Tongue (tissue), 2 donors: ENCODE data around the gene RAPGEF4. TPM values are rescaled to one million over a fixed set of nuclear protein-coding genes. Genes with fewer than 3 reads are reported as not detected.

Experiments
- DNase-seq: peaks from one replicate; pipeline ENCODE4 v3.0.0-alpha.2; 2015
- total RNA-seq: library from RNA; depleted of rRNA; stranded (reverse); fragments of >200 nt; gene quantifications from one replicate; pipeline ENCODE4 v1.2.3, GENCODE V29; 2014

The RAPGEF4 gene
- total RNA-seq, 1 donor from 2014 or later = 11.3 TPM

GRCh38 chr2:172997031-172997430 is 261.4 kb downstream of the RAPGEF4 start:
- DNase-seq = no peak

GRCh38 chr2:172998547-172999272 is 263.1 kb downstream of the RAPGEF4 start:
- DNase-seq = no peak

- DNase-seq = no peak
These were observed 264.2 kb downstream of the RAPGEF4 start for GRCh38 chr2:172999641-173000386.

GRCh38 chr2:173001664-173002604 is 266.3 kb downstream of the RAPGEF4 start:
- no peak for DNase-seq

- peak; percentile 15 for DNase-seq
These were observed 267.3 kb downstream of the RAPGEF4 start for GRCh38 chr2:173002751-173003541.

GRCh38 chr2:173008786-173009185 is 273.1 kb downstream of the RAPGEF4 start:
- no peak for DNase-seq

GRCh38 chr2:173010233-173010632 is 274.6 kb downstream of the RAPGEF4 start:
- DNase-seq = no peak

- no peak for DNase-seq
These were observed 280.8 kb downstream of the RAPGEF4 start for GRCh38 chr2:173016451-173016850.

GRCh38 chr2:173017646-173018420 is 282.2 kb downstream of the RAPGEF4 start:
- no peak for DNase-seq

GRCh38 chr2:173019755-173020154 is 284.1 kb downstream of the RAPGEF4 start:
- DNase-seq = no peak

- DNase-seq = peak; percentile 11
These were observed 286.3 kb downstream of the RAPGEF4 start for GRCh38 chr2:173021939-173022371.

- DNase-seq = no peak
These were observed 288.1 kb downstream of the RAPGEF4 start for GRCh38 chr2:173023718-173024117.

- DNase-seq = no peak
These were observed 290.8 kb downstream of the RAPGEF4 start for GRCh38 chr2:173026479-173026878.

GRCh38 chr2:173027181-173028128 is 291.8 kb downstream of the RAPGEF4 start:
- peak; percentile 97 for DNase-seq

- peak; percentile 45 for DNase-seq
These were observed 292.5 kb downstream of the RAPGEF4 start for GRCh38 chr2:173028141-173028540.

- DNase-seq = peak; percentile 67
These were observed 293.0 kb downstream of the RAPGEF4 start for GRCh38 chr2:173028671-173029070.

GRCh38 chr2:173030561-173031490 is 295.2 kb downstream of the RAPGEF4 start:
- peak; percentile 74 for DNase-seq

- DNase-seq = no peak
These were observed 296.4 kb downstream of the RAPGEF4 start for GRCh38 chr2:173032032-173032431.
